Stimulated activated CD4-positive, alpha-beta T cell treated with anti-CD3 and anti-CD28 coated beads, Interleukin-4, amount 100 ng/mL, for 24 hours (primary cell): ENCODE results near the gene AP2B1.

Experiments
- DNase-seq: peaks from one replicate; pipeline ENCODE4 v3.0.0-alpha.2; 2020

Gene AP2B1

DNA sequence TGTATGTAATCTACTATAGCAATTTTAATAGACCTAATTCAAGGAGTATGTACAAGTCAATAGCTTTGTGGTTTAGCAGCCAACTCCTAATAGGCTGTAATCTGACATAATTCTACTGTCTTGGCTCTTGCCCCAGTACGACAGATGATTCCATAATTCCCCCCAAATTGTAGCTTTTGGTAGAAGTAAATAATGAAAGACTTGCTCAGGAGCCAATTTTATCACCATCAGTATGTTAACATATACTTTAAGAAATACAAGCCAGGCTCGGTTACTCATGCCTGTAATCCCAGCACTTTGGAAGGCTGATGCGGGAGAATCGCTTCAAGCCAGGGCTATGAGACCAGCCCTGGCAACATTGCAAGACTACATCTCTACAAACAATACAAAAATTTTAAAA, 53.9 kb downstream of the AP2B1 start:
- DNase-seq: no peak

DNA sequence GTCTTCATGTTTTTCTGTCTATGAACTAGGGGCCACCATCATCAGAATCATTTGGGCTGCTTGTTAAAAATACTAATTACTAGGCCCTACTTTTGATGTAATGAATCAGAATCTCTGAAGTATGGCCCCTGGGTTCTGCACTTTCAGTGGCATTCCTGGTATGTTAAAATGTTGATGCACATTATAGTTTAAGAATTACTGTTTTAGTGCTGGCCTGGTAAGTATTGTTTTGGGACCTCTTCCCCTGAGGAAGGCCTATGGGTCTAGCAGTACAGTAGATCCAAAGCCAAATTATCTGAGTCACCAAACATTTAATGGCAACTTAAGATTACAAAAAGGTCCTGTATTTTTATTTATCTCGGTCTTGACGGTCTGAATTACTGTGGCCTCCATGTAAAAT, 58.8 kb downstream of the AP2B1 start:
- no peak for DNase-seq

DNA sequence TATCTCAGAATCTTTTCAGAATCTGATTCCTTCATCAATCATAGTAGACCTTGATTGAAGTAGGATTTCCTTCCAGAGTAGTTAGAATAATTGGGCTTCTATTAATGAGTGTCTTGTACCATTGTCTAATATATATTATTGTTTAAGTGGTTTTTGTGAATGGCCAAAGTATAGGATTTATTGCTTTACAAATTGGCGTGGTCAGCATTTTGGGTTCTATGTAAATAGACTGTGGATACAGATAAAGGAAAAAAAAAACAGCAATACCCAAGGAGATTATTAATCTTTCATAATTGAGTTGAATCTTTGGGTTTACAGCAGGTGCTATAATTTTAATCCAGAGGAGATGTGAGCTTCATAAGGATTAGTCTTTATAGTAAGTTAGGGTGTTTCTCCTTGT, 64.3 kb downstream of the AP2B1 start:
- DNase-seq: no peak

DNA sequence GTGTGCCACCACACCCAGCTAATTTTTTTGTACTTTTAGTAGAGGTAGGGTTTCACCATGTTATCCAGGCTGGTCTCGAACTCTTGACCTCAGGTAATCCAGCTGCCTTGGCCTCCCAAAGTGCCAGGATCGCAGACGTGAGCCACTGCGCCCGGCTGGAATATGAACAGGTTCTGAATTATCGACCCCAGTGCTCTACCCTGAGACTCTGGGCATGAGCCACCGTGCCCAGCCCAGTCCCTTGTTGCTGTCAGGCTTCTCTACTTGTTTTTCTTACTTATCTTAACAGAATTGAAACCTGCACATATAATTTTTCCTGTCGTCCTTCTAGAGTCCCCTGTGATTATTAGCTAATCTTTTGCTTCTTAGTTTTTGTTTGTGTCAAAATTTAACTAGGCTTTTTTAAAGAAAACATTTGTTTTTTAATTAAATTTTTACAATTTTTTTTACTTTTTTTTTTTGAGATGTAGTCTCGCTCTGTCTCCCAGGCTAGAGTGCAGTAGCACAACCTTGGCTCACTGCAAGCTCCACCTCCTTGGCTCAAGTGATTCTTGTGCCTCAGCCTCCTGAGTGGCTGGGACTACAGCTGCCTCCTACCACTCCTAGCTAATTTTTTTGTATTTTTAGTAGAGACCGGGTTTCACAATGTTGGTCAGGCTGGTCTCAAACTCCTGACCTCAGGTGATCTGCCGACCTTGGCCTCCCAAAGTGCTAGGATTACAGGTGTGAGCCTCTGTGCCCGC, 66.7 kb downstream of the AP2B1 start:
- DNase-seq: no peak

DNA sequence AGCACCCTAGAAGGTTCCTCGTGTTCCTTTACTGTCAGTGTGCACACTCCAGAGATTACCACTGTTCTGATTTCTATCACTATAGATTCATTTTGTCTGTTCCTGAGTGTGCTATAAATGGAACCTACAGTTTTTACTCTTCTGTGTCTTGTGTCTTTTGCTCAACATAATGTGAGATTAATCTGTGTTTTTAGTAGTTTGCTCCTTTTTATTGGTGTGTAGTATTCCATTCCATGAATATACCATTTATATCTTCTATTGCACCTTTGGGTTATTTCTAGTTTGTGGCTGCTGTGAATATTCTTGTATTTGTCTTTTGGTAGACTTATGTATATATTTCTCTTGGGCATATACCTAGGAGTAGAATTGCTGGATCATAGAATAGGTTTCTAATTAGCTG, 68.2 kb downstream of the AP2B1 start:
- no peak for DNase-seq

DNA sequence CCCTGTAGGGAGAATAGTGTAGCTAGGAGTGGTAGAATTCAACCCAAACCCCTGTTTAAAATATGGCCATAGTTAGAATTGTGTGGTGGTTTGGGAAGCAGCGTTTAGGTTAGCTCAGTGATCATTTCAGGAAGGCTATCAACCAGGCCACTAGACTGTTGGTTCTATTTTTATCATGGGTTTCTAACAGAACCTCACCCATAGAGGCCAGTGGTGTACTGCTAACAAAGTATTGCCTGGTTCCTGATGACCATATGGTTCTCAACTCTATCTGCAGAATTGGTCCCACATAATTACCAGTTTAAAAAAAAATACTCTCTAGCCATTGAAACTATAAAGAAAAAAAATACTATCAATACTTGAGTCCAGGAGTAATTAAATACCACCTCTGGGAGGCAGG, 73.8 kb downstream of the AP2B1 start:
- no peak for DNase-seq

DNA sequence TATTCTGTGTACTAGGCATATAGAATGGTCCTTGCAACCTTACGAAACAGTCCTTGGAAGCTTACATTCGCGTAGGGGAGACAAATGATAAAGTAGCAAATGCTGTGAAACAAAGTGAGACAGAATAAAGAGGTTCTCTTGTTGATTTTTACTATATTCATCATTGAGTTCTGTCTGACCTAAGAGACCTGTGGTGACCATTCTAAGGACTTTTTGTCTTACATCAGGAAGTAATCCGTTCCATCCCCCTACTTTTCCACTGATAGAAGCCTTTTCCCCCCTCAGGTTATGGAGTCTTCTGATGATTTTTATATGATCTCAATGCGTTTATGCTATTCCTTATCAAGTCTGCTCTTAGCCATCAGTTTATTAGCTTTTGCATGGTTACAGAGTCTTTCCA, 77.6 kb downstream of the AP2B1 start:
- DNase-seq: no peak

DNA sequence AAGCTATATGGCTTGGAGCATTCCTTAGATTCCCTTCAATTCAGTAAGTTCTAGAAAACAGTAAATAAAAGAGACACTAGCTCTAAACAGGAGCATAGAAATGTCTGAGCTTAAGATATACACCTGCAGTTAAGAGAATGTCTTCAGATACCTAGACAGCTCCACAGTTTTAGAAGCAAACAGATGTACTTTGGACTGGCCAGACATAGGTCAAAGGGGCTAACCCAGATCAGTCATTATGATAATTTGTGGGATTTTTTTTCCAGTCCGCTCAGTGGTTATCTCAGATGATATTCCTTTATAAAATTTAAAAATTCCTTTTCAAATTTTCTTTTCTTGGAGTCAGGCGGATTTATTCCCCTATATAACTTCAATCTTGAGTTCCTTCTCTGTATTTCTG, 78.5 kb downstream of the AP2B1 start:
- no peak for DNase-seq

DNA sequence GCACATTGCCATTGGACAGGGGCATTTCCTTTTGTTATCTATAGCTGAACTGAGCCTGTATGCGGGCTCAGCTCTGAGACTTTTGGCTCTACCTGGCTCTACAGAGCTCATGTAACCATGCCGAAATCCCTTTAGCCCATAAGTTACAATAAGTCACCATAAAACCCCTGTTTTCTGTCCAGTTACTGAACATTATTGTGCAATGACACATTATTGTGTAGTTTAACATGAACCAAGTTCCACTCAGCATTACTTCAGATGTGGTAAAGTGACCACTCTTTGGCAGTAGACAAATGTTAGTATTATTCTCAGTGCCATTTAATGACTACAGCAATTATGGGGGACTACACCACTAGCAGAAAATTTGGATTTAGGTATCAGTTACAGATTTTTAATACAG, 78.9 kb downstream of the AP2B1 start:
- DNase-seq: no peak

DNA sequence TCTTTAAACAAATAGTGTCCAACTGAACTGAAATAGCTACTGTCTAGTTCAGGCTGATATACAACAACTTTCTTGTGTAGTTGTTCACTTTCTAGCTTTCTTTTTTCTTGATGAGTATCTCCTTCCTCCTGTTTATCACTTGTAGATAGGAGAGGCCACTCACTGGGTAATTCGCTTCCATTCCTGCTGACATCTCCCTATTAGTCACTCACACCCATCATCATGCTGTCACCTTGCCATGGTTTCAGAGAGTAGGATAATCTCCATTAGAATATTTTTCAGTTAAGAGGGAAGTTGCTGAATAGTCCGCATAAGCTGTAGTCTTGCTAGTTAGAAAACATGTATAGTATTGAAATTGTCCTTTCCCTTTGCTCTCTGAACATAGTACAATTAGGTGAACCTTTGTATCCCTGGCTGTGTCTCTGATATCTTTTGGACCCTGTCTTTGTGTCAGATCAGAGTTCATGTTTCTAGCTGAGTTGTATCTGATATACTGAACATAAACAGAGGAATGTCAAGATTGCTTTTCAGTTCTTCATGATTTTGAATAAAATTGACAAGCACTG, 79.9 kb downstream of the AP2B1 start:
- no peak for DNase-seq

DNA sequence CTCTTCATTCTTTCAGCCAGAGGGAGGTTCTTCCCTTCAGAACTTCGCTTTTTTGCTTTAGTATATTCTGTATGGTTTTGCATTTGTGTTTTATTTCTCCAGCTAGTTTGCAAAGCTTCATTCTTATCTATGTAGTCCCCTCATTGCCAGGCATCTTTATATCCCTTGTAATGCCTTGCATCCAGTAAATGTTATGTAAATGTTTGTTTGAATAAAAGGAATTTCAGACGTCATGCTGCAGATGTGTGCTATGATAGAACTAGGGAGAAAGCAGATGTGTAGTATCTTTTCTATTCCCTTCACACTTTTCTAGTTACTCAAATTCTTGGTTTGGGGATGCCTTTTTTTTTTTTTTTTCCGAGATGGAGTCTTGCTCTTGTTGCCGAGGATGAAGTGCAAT, 81.7 kb downstream of the AP2B1 start:
- DNase-seq: no peak

DNA sequence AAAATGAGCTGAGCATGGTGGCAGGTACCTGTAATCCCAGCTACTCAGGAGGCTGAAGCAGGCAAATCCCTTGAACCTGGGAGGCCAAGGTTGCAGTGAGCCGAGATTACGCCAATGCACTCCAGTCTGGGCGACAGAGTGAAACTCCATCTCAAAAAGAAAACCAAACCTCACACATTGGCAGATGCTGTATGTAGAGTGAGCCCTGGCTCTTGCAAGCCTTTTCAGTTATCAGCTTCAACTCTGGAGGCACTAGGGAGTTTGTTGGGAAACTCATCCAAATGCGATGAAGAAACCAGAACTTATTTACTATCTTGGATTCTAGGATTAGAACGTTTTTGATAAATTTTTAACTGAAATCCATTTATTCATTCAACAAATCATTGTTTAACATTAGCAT, 87.4 kb downstream of the AP2B1 start:
- no peak for DNase-seq

DNA sequence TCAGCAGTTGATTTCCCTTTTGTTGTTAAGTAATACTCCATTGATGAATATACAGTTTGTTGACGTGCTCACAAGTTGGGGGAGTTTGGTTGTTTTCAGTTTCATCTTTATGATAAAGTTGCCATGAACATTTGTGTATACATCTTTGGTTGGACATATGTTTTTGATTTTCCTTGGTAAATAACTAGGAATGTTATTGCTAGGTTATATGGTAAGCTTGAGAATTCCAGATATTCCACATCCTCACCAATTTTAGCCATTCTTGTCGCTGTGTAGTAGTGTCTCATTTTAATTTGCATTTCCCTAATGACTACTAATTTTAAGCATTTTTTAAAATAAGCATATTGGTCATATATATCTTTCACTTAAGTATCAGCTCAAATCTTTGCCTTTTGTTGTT, 89.3 kb downstream of the AP2B1 start:
- DNase-seq: no peak

DNA sequence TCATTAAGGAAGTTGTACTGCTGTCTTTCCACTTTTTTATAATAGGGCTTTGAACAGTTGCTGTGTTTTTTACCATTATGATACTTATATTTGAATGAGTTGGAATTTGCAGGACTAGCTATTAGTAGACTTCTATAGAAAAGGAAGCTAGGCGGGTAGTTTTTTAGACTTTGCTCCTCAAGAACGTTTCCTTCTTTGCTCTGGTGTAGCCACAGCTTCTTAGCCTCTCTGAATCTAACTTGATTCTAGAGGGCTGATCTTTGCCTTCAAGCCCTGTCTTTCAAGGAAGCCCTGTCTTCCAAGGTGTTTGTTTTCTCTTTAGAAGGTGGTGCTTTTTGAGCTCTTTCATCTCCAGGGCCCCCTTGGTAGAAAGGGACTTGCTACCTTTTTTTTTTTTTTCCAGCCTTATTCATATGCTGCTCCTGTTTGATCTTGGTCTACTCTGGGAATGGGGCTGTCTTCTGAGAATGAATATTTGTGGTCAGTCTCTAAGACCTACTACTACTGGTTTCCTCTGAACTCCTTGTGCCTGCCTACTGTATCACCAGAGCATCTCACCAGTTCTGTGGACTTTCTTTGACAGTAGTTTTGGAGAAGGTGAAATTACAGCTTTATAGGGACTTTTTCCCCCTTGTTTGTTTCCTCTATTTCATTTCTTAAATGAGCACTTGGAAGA, 92.0 kb downstream of the AP2B1 start:
- no peak for DNase-seq

DNA sequence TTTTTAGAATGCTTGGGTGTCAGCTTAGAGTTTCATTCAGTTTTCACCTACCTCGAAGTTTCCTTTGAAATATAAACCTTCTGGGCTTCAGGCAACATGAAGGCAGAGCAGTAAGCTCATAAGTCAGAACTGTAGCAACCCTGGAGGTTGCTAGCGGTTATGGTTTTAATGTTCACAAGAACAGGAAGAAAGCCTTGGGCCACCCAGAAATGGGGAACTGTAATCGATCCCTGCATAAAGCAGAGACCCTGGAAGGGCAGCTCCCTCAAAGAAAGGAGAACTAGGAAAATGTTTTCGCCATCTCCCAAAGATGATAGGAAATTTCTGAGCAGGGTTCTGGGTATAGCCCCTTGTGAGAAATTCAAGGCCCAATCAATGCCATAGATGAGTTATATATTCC, 96.5 kb downstream of the AP2B1 start:
- DNase-seq: no peak

DNA sequence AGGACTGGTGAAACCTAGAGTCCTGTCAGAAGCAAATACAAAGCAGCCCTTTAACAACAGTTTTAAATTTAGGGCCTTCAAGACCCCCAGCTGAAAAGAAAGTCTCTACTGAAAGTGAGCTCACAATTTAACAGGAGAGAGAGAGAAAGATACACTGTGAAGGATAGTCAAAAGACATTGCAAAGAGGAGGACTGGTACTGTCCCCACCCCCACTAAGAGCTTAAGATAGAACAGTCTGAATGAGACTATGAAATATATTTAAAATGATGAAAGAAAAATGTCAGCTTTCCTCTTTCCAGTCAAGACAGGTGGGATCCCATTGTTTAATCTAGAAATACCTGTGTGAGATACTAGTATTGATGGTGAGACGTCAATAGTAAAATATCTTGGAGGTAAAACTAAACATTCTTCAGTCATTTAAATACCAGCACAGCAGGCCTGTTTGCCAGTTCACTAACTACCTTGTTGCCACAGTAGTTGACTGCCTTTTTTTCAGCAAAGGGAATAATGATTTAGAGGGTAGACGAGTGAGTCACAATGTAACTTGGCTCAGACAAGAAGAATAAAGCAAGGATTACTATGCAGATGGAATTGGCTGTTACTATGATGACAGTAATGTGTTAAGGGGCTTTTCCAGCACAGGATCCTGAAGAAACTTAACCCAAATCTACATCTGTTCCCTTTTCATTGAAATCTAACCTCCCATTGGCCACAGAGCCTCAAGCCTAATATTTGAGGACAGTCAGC, 97.1 kb downstream of the AP2B1 start:
- DNase-seq: no peak

DNA sequence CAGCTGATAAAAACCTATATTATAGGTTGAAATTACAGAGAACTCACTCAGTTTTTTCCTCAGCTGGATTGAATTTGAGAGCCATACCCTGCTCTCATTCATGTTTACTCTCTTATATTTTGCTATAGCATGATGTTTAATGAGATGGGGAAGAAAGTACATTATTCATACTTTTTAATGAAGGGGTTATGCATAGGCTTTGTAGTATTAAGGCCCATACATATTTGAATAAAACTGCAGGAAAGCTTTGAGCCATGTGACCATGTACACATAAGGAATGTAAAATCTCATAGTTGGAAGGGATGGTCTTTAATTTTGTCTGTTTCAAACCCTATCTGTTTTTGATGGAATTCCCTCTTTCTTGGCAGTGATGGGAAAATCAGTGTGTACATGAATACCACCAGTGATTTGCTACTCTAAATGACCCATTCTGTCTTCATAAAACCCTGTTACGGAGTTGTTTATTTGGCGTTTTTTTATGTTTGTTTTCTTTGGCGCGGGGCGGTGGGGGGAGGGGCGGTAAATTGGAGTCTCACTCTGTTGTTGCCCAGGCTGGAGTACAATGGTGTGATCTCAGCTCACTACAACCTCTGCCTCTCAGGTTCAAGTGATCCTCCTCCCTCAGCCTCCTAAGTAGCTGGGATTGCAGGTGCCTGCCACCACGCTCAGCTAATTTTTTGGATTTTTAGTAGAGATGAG, 105.5 kb downstream of the AP2B1 start:
- no peak for DNase-seq

DNA sequence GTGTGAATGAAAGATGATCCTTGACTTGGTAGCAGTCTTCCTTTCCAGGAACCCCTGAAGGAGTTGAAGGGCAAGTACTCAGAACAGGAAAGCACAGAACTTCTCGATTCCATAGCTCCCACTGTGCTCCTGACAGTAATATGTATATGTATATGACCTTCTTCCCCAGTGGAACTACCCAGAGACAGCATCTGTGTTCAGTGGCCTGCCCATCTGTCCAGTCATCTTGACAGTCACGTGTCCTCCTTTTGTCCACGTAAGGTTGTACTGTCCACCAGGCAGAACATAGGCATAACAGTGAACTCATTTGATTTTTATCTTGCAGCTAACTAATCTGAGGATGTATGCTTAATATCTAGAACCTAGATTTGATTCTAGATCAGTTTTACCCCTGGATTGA, 106.5 kb downstream of the AP2B1 start:
- no peak for DNase-seq

DNA sequence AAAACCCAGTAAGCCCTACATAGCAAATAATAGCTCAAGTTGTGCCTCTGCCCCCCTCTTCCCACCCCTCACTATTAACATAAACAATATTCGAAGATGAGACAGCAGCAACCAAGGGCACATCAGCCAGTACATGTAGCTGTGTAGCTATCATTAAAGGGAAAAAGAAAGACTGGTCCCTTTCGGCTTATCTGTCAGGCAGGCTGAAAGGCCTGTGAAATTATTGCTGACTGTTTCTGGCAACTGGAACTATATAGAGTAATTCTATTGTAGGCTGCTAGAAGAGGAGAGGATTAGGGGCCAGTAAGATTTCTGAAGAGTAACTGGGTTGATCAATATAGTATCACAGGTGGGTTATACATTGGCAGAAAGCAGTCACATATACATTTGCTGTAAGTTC, 107.8 kb downstream of the AP2B1 start:
- no peak for DNase-seq

DNA sequence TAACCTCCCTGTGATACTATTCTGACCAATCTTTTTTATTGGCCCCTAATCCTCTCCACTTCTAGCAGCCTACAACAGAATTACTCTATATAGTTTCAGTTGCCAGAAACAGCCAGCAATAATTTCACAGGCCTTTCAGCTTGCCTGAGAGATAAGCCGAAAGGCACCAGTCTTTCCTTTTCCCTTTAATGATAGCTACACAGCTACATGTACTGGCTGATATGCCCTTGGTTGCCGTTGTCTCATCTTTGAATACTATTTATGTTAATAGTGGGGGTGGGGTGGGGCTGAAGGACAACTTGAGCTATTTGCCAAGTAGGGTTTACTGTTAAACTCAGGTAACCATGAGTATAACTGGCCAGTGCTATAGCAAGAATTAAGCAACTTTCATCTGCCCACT, 108.5 kb downstream of the AP2B1 start:
- DNase-seq: no peak

DNA sequence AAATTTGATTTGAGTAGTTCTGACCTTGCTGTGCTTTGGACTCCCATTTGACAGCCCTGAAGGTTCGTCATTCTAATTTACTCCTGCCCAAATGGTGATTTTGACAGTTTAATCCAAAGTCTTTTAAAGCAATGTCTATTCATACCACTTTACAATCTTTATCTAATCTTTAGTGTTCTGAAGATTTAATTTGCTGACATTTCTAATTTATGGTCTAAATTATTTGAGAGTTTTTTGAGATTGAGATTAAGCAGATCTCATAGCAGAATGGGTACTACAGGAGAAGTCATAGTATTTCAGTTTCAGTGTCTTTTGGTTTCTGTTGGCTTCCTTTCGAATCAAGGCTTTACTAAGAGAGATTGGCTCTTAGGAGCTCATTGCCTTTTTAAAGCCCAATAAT, 111.7 kb downstream of the AP2B1 start:
- DNase-seq: no peak

DNA sequence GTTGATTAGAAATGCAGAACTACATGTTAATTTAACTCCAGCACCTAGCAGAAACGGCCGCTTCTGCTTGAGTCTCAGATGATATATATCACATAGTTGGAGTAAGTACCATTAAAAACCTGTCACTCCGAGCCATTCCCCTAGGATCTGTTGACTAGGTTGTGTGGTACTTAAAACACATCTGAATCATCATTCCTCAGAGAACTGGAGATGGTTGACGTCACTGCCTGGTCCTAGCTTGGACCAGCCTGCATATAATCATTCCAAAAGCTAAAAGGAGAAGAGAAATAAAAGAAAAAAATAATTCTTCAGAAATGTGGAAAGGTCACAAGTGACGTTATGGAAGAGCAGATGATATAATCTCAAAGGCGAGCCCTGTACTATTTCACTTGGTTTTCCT, 113.0 kb downstream of the AP2B1 start:
- no peak for DNase-seq

DNA sequence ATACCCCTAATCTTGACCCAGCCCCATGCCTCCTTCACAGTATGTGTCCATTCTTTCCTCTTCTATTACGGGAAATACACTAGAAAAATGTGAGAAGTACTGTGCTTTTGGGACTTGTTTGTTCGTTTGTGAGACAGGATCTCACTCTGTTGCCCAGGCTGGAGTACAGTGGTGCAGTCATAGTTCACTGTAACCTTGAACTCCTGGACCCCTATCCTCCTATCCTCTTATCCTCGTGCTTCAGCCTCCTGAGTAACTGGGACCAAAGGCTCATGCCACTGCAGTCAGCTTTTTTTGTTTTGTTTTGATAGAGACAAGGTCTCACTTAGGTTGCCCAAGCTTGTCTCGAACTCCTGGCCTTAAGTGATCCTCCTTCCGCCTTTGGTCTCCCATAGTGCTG, 114.4 kb downstream of the AP2B1 start:
- DNase-seq: no peak
